ENCODE data around the gene LRMDA.

DNA sequence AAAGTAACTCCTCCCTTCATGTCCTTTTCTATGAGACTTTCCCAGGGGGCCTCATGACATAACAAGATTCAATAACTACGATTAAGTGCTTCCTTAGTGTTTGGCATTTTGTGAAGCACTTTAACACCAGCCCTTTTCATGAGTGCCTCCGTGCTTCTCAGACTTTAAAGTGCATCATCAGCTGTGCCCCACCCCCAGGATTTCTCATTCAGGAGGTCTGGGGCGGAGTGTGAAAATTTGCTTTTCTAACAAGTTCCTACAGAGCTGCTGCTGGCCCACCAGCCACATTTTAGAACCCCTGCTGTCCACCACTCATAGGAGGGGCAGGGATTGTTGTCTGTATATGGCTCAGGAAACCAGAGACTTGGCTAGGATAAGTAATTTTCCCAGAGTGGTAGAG lies 445.3 kb downstream of the LRMDA start:
- TF ChIP-seq ZFP36 (IDR thresholded peaks at IDR 0.05; ENCODE audit: borderline replicate concordance, low read depth, low read length, partially characterized antibody) = no peak
- no peak for TF ChIP-seq ZNF607 (CRISPR knock-in tag; IDR thresholded peaks at IDR 0.05; ENCODE audit: borderline replicate concordance)
- TF ChIP-seq, protein P1, sequence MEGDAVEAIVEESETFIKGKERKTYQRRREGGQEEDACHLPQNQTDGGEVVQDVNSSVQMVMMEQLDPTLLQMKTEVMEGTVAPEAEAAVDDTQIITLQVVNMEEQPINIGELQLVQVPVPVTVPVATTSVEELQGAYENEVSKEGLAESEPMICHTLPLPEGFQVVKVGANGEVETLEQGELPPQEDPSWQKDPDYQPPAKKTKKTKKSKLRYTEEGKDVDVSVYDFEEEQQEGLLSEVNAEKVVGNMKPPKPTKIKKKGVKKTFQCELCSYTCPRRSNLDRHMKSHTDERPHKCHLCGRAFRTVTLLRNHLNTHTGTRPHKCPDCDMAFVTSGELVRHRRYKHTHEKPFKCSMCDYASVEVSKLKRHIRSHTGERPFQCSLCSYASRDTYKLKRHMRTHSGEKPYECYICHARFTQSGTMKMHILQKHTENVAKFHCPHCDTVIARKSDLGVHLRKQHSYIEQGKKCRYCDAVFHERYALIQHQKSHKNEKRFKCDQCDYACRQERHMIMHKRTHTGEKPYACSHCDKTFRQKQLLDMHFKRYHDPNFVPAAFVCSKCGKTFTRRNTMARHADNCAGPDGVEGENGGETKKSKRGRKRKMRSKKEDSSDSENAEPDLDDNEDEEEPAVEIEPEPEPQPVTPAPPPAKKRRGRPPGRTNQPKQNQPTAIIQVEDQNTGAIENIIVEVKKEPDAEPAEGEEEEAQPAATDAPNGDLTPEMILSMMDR (CRISPR knock-in tag; IDR thresholded peaks at IDR 0.05) = no peak
- no peak for TF ChIP-seq SP4 (CRISPR knock-in tag; IDR thresholded peaks at IDR 0.05)
- TF ChIP-seq ZNF776 (CRISPR knock-in tag; IDR thresholded peaks at IDR 0.05) = no peak
- TF ChIP-seq ZBTB7A (CRISPR knock-in tag; IDR thresholded peaks at IDR 0.05) = no peak

Measured in HepG2 (cell line).